DOHH2 (cell line): ENCODE data around the gene GDAP1L1.

ENCODE experiments used
- EZH2phosphoT487 ChIP-seq: fragments of 200-600 bp; sonication (generic); IDR thresholded peaks from 2 replicates; pipeline ENCODE4 v1.6.1; 2017; ENCODE audit warnings: borderline replicate concordance, mild to moderate bottlenecking, antibody characterized with exemption, low read length, moderate library complexity, mixed read lengths
- TF ChIP-seq, protein P1 (sequence below): fragments of 200-600 bp; sonication (generic); IDR thresholded peaks from one replicate; pipeline ENCODE4 v1.5.1; 2014; ENCODE audit warnings: antibody characterized with exemption, mild to moderate bottlenecking, low read depth, low read length; ENCODE audit not compliant: poor library complexity, severe bottlenecking

DNA sequence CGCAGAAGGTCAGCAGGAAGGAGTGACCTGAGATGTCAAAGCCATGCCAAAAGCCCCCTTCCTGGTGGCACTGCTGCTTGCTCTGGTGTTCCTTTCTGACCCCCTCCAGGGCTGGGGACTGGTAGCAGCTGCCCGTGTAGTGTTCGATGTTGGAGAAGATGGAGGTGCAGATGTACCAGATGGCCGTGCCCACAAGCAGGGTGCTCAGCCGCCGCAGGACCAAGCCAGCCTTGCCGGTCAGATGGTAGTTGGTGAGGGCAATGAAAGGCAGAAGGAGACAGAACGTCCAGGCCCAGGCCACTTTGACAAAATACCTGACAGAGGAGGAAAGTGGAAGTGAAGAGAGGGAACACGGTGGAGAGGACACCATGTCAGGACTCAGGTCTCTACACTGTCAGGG, 59.8 kb downstream of the GDAP1L1 start:
- TF ChIP-seq, protein P1, sequence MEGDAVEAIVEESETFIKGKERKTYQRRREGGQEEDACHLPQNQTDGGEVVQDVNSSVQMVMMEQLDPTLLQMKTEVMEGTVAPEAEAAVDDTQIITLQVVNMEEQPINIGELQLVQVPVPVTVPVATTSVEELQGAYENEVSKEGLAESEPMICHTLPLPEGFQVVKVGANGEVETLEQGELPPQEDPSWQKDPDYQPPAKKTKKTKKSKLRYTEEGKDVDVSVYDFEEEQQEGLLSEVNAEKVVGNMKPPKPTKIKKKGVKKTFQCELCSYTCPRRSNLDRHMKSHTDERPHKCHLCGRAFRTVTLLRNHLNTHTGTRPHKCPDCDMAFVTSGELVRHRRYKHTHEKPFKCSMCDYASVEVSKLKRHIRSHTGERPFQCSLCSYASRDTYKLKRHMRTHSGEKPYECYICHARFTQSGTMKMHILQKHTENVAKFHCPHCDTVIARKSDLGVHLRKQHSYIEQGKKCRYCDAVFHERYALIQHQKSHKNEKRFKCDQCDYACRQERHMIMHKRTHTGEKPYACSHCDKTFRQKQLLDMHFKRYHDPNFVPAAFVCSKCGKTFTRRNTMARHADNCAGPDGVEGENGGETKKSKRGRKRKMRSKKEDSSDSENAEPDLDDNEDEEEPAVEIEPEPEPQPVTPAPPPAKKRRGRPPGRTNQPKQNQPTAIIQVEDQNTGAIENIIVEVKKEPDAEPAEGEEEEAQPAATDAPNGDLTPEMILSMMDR: no peak
- no peak for TF ChIP-seq EZH2phosphoT487
